Measurements from ENCODE around the gene UBE2E2. TPM values are rescaled to one million over a fixed set of nuclear protein-coding genes. Genes with fewer than 3 reads are reported as not detected.

Gene UBE2E2
- total RNA-seq, 2 experiments from 2014 or later = 14.1 to 20.2 TPM

- Mint-ChIP-seq H3K27me3 (no peaks in the 10 kb centered on the region), H3K9me3 (no peaks in the 10 kb centered on the region), H3K27ac (no peak overlapping the region), H3K36me3 (ENCODE audit: low read depth) (no peaks in the 10 kb centered on the region), H3K4me1 (ENCODE audit: low read depth) (no peaks in the 10 kb centered on the region), H3K4me3 (no peak overlapping the region)
- ATAC-seq (ENCODE audit: poor library complexity) (no peak), DNase-seq (no peak)
- intact Hi-C loops (cut with DNase I, micrococcal nuclease) = no loop called here
- no peak overlapping the region for H3K27ac ChIP-seq (ENCODE audit: low read depth in 1 of 2, low read length in 2 of 2)
- ChIA-PET POLR2A (no interaction called here), CTCF (no interaction called here)
- H3K4me1 ChIP-seq (ENCODE audit: insufficient read depth, low read length) = no peaks in the 10 kb centered on the region
- TF ChIP-seq CTCF (IDR thresholded peaks at IDR 0.05) = no peak
- no peaks in the 10 kb centered on the region for H3K36me3 ChIP-seq (ENCODE audit: insufficient read depth, low read length)
- H3K4me3 ChIP-seq (ENCODE audit: low read length) = no peak overlapping the region
- no peaks in the 10 kb centered on the region for H3K27me3 ChIP-seq (ENCODE audit: control insufficient read depth in 1 of 2, insufficient read depth in 2 of 2, low read length in 2 of 2)
- H3K9me3 ChIP-seq (ENCODE audit: control insufficient read depth in 1 of 2, insufficient read depth in 1 of 2, low read length in 2 of 2) = no peaks in the 10 kb centered on the region
These were observed 336.1 kb downstream of the UBE2E2 start for GRCh38 chr3:23539185-23539584.

DNA sequence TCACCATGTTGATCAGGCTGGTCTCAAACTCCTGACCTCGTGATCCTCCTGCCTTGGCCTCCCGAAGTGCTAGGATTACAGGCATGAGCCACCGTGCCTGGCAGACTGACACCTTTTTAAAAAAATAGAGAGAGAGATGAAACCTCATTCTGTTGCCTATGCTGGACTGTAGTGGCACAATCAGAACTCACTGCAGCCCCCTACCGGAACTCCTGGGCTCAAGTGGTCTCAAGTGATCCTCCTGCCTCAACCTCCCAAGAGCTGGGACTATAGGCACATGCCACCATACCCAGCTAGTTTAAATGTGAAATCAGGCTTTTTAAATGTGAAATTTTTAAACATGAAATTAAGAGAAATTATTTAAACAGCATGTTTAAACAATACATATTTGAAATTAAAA is 337.5 kb downstream of the UBE2E2 start:
- Mint-ChIP-seq H3K4me3 (no peak overlapping the region), H3K27me3 (no peaks in the 10 kb centered on the region), H3K27ac (no peak overlapping the region), H3K9me3 (peaks cover 2% of the 10 kb centered on the region), H3K36me3 (ENCODE audit: low read depth) (no peaks in the 10 kb centered on the region), H3K4me1 (ENCODE audit: low read depth) (no peaks in the 10 kb centered on the region)
- intact Hi-C loops (cut with DNase I, micrococcal nuclease) = no loop called here
- ATAC-seq (ENCODE audit: poor library complexity) (no peak), DNase-seq (no peak)
- Histone ChIP-seq H3K27me3 (ENCODE audit: control insufficient read depth in 1 of 2, insufficient read depth in 2 of 2, low read length in 2 of 2) (no peaks in the 10 kb centered on the region), H3K9me3 (ENCODE audit: control insufficient read depth in 1 of 2, insufficient read depth in 1 of 2, low read length in 2 of 2) (no peaks in the 10 kb centered on the region), H3K4me1 (ENCODE audit: insufficient read depth, low read length) (no peaks in the 10 kb centered on the region), H3K27ac (ENCODE audit: low read depth in 1 of 2, low read length in 2 of 2) (no peak overlapping the region), H3K4me3 (ENCODE audit: low read length) (no peak overlapping the region), H3K36me3 (ENCODE audit: insufficient read depth, low read length) (no peaks in the 10 kb centered on the region)
- ChIA-PET POLR2A (no interaction called here), CTCF (no interaction called here)
- no peak for TF ChIP-seq CTCF (IDR thresholded peaks at IDR 0.05)

- H3K27me3 Mint-ChIP-seq = no peaks in the 10 kb centered on the region
- no peaks in the 10 kb centered on the region for H3K9me3 ChIP-seq (ENCODE audit: control insufficient read depth in 1 of 2, insufficient read depth in 1 of 2, low read length in 2 of 2)
- ChIA-PET POLR2A (no interaction called here), CTCF (no interaction called here)
- no peak overlapping the region for H3K27ac Mint-ChIP-seq
- no peaks in the 10 kb centered on the region for H3K36me3 Mint-ChIP-seq (ENCODE audit: low read depth)
- H3K4me3 Mint-ChIP-seq = no peak overlapping the region
- no peak for TF ChIP-seq CTCF (IDR thresholded peaks at IDR 0.05)
- DNase-seq (no peak), ATAC-seq (ENCODE audit: poor library complexity) (no peak)
- H3K4me3 ChIP-seq (ENCODE audit: low read length) = no peak overlapping the region
- H3K27ac ChIP-seq (ENCODE audit: low read depth in 1 of 2, low read length in 2 of 2) = no peak overlapping the region
- H3K27me3 ChIP-seq (ENCODE audit: control insufficient read depth in 1 of 2, insufficient read depth in 2 of 2, low read length in 2 of 2) = no peaks in the 10 kb centered on the region
- H3K36me3 ChIP-seq (ENCODE audit: insufficient read depth, low read length) = no peaks in the 10 kb centered on the region
- intact Hi-C loops (cut with DNase I, micrococcal nuclease) = no loop called here
- H3K4me1 ChIP-seq (ENCODE audit: insufficient read depth, low read length) = no peaks in the 10 kb centered on the region
- H3K4me1 Mint-ChIP-seq (ENCODE audit: low read depth) = no peaks in the 10 kb centered on the region
- H3K9me3 Mint-ChIP-seq = peaks cover 2% of the 10 kb centered on the region
These were observed 339.0 kb downstream of the UBE2E2 start for GRCh38 chr3:23542079-23542478.

All from CD4-positive, alpha-beta T cell (primary cell).